PC-9 (cell line): Measurements from ENCODE around the gene GOLT1A. TPM values are rescaled to one million over a fixed set of nuclear protein-coding genes. Genes with fewer than 3 reads are reported as not detected.

Source experiments
- BruUV-seq: library from RNA; stranded (reverse); fragments of 400-500 nt; replicated peaks from 2 replicates; lab custom pipeline; 2021; lab: Mats Ljungman, UMichigan
- CTCF ChIA-PET: fragments of 300-600 bp; sonication (Branson Sonifier 250); formaldehyde crosslinking; loops from one replicate; lab custom pipeline; 2022; ENCODE audit warnings: antibody characterized with exemption; lab: Charles Lee
- POLR2A ChIA-PET: fragments of 300-600 bp; sonication (Branson Sonifier 250); formaldehyde crosslinking; loops from one replicate; lab custom pipeline; 2022; ENCODE audit warnings: antibody characterized with exemption; ENCODE audit not compliant: unreplicated experiment; lab: Charles Lee
- DNase-seq, 2 experiments: peaks; one replicate each; pipeline versions ENCODE4 v3.0.0 to v3.0.0-alpha.2; 2015 to 2022; ENCODE audit warnings: mixed read lengths in 1 of 2
- H2AFZ ChIP-seq: fragments of 200-600 bp; sonication (generic); 2 replicates; pipeline ENCODE4 v1.8.1; 2017; ENCODE audit warnings: antibody characterized with exemption
- H3F3A ChIP-seq: fragments of 200-600 bp; sonication (generic); 2 replicates; pipeline ENCODE4 v1.8.1; 2017; ENCODE audit warnings: antibody characterized with exemption, mild to moderate bottlenecking, low read depth; ENCODE audit not compliant: insufficient read depth
- H3K27ac ChIP-seq: fragments of 200-600 bp; sonication (generic); 2 replicates; pipeline ENCODE4 v1.6.1; 2016; ENCODE audit warnings: mixed run types
- H3K27me3 ChIP-seq: fragments of 200-600 bp; sonication (generic); 2 replicates; pipeline ENCODE4 v1.6.1; 2016; ENCODE audit warnings: low read depth, mixed run types; ENCODE audit not compliant: insufficient read depth
- H3K36me3 ChIP-seq: fragments of 200-600 bp; sonication (generic); 2 replicates; pipeline ENCODE4 v1.6.1; 2016; ENCODE audit warnings: low read depth, mixed run types
- H3K4me1 ChIP-seq: fragments of 200-600 bp; sonication (generic); replicated peaks from 2 replicates; pipeline ENCODE4 v1.6.1; 2016; ENCODE audit warnings: mixed run types; ENCODE audit not compliant: insufficient read depth
- H3K4me2 ChIP-seq: fragments of 200-600 bp; sonication (generic); 2 replicates; pipeline ENCODE4 v1.6.1; 2017; ENCODE audit warnings: mixed run types
- H3K4me3 ChIP-seq: fragments of 200-600 bp; sonication (generic); 2 replicates; pipeline ENCODE4 v1.6.1; 2016; ENCODE audit warnings: mixed run types
- H3K79me2 ChIP-seq: fragments of 200-600 bp; sonication (generic); 2 replicates; pipeline ENCODE4 v1.6.1; 2017; ENCODE audit warnings: low read depth, mixed run types
- H3K9me2 ChIP-seq: fragments of 200-600 bp; sonication (generic); 2 replicates; pipeline ENCODE4 v1.8.1; 2017; ENCODE audit warnings: mild to moderate bottlenecking; ENCODE audit not compliant: insufficient read depth
- H3K9me3 ChIP-seq: fragments of 200-600 bp; sonication (generic); 2 replicates; pipeline ENCODE4 v1.8.1; 2016; ENCODE audit warnings: low read depth; ENCODE audit not compliant: insufficient read depth
- H4K20me1 ChIP-seq: fragments of 200-600 bp; sonication (generic); 2 replicates; pipeline ENCODE4 v1.8.1; 2017; ENCODE audit not compliant: insufficient read depth
- EZH2 ChIP-seq: fragments of 200-600 bp; sonication (generic); IDR thresholded peaks from 2 replicates; pipeline ENCODE4 v1.8.0; 2017; ENCODE audit warnings: antibody characterized with exemption, low read depth
- intact Hi-C: fragments of 100-400 bp; cut with micrococcal nuclease; formaldehyde crosslinking; loops from one replicate; pipeline ENCODE4 v1.10.0; 2022; ENCODE audit not compliant: unreplicated experiment
- total RNA-seq: library from RNA; stranded (reverse); gene quantifications from 2 replicates; pipeline ENCODE4 v1.2.3, GENCODE V29; 2021
- TF ChIP-seq, protein P1 (sequence below): fragments of 200-600 bp; sonication (generic); conservative IDR thresholded peaks from 2 replicates; pipeline ENCODE4 v1.6.1; 2017; ENCODE audit warnings: mixed run types, antibody characterized with exemption, mild to moderate bottlenecking, moderate library complexity

Gene GOLT1A
- total RNA-seq, 1 experiment from 2014 or later = 18.7 TPM

- H3K9me2 ChIP-seq = no peaks in the 10 kb centered on the region
- no peak overlapping the region for H2AFZ ChIP-seq
- H3K36me3 ChIP-seq = peaks cover 9% of the 10 kb centered on the region
- peaks cover 17% of the 10 kb centered on the region for H3K4me1 ChIP-seq
- ChIA-PET POLR2A (no interaction called here), CTCF (no interaction called here)
- no peaks in the 10 kb centered on the region for H3K79me2 ChIP-seq
- DNase-seq = no peak
- no peaks in the 10 kb centered on the region for H4K20me1 ChIP-seq
- no peaks in the 10 kb centered on the region for H3K27me3 ChIP-seq
- intact Hi-C loops = no loop called here
- no TSS peak for BruUV-seq
- no peaks in the 10 kb centered on the region for H3K9me3 ChIP-seq
- H3F3A ChIP-seq = peaks cover 9% of the 10 kb centered on the region
- TF ChIP-seq, protein P1, sequence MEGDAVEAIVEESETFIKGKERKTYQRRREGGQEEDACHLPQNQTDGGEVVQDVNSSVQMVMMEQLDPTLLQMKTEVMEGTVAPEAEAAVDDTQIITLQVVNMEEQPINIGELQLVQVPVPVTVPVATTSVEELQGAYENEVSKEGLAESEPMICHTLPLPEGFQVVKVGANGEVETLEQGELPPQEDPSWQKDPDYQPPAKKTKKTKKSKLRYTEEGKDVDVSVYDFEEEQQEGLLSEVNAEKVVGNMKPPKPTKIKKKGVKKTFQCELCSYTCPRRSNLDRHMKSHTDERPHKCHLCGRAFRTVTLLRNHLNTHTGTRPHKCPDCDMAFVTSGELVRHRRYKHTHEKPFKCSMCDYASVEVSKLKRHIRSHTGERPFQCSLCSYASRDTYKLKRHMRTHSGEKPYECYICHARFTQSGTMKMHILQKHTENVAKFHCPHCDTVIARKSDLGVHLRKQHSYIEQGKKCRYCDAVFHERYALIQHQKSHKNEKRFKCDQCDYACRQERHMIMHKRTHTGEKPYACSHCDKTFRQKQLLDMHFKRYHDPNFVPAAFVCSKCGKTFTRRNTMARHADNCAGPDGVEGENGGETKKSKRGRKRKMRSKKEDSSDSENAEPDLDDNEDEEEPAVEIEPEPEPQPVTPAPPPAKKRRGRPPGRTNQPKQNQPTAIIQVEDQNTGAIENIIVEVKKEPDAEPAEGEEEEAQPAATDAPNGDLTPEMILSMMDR = no peak
- no peak for TF ChIP-seq EZH2
- H3K4me3 ChIP-seq = no peak overlapping the region
- H3K4me2 ChIP-seq = no peak overlapping the region
- no peak overlapping the region for H3K27ac ChIP-seq
Observed at GRCh38 chr1:204249736-204250427, 36.1 kb upstream of the GOLT1A start.

DNA sequence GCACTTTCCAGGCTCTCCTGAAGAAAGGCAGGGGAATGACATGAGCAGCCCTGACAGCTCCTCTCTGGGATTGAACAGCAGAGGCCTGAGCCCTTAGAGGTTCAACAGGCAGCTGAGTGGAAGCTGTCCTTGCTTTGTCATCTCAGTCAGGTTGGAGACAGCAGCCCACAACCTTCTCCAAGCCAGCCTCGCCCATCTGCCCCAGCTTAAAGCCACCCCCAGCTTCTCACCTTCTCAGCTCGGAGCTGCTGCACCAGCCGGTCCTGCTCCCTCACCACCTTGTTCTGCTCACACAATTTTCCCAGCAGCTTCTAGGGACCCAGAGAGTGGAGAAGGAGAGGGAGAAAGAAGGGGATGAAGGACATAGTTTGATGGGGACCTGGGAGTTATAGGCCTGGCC lies 35.2 kb upstream of the GOLT1A start:
- H3K4me3 ChIP-seq = no peak overlapping the region
- no peak overlapping the region for H3K4me2 ChIP-seq
- no TSS peak for BruUV-seq
- POLR2A ChIA-PET = no interaction called here
- CTCF ChIA-PET = no interaction called here
- TF ChIP-seq, protein P1 = no peak
- TF ChIP-seq EZH2 = no peak
- peaks cover 8% of the 10 kb centered on the region for H3K4me1 ChIP-seq
- H3K36me3 ChIP-seq = peaks cover 9% of the 10 kb centered on the region
- intact Hi-C loops = no loop called here
- no peaks in the 10 kb centered on the region for H4K20me1 ChIP-seq
- no peak overlapping the region for H3K27ac ChIP-seq
- H3K9me2 ChIP-seq = no peaks in the 10 kb centered on the region
- H3K27me3 ChIP-seq = no peaks in the 10 kb centered on the region
- no peaks in the 10 kb centered on the region for H3K79me2 ChIP-seq
- H2AFZ ChIP-seq = no peak overlapping the region
- H3K9me3 ChIP-seq = no peaks in the 10 kb centered on the region
- peaks cover 4% of the 10 kb centered on the region; the same call in 1 of the 2 replicates for H3F3A ChIP-seq
- DNase-seq = no peak

- H3K4me2 ChIP-seq = no peak overlapping the region
- no peak overlapping the region for H2AFZ ChIP-seq
- TF ChIP-seq, protein P1 = no peak
- no peak for TF ChIP-seq EZH2
- H3K36me3 ChIP-seq = peaks cover 9% of the 10 kb centered on the region
- no peaks in the 10 kb centered on the region for H3K79me2 ChIP-seq
- ChIA-PET POLR2A (no interaction called here), CTCF (no interaction called here)
- BruUV-seq = TSS peak; percentile 9
- no peaks in the 10 kb centered on the region for H3K9me3 ChIP-seq
- H4K20me1 ChIP-seq = no peaks in the 10 kb centered on the region
- no peak overlapping the region for H3K4me3 ChIP-seq
- H3K4me1 ChIP-seq = no peaks in the 10 kb centered on the region
- intact Hi-C loops = no loop called here
- no peak for DNase-seq
- H3F3A ChIP-seq = no peaks in the 10 kb centered on the region
- no peak overlapping the region for H3K27ac ChIP-seq
- H3K27me3 ChIP-seq = no peaks in the 10 kb centered on the region
- no peaks in the 10 kb centered on the region for H3K9me2 ChIP-seq
Observed at GRCh38 chr1:204246876-204247275, 33.1 kb upstream of the GOLT1A start.
